NCI-H1436 treated with DMSO at 0.1 percent for 48 hours (cell line): ENCODE results near the gene THOC1.
A peak's percentile ranks its signal among the peaks of the same experiment; 100 is the strongest.

Experiments used
- DNase-seq: peaks from one replicate; lab custom pipeline; 2025; lab: John Stamatoyannopoulos, UW

Gene THOC1

GRCh38 chr18:215448-216010 lies 52.3 kb downstream of the THOC1 start:
- no peak for DNase-seq

- no peak for DNase-seq
These were observed 53.9 kb downstream of the THOC1 start for GRCh38 chr18:213966-214365.

GRCh38 chr18:213505-213904 lies 54.3 kb downstream of the THOC1 start:
- DNase-seq, result no peak

- DNase-seq, result no peak
These were observed 55.1 kb downstream of the THOC1 start for GRCh38 chr18:212780-213179.

GRCh38 chr18:211582-211981 lies 56.3 kb downstream of the THOC1 start:
- DNase-seq, result no peak

GRCh38 chr18:210733-211132 lies 57.1 kb downstream of the THOC1 start:
- DNase-seq, result no peak

- DNase-seq, result no peak
These were observed 57.8 kb downstream of the THOC1 start for GRCh38 chr18:210075-210474.

GRCh38 chr18:199768-200167 lies 68.1 kb downstream of the THOC1 start:
- no peak for DNase-seq

- no peak for DNase-seq
These were observed 68.6 kb downstream of the THOC1 start for GRCh38 chr18:199214-199613.

GRCh38 chr18:195651-196050 lies 72.2 kb downstream of the THOC1 start:
- DNase-seq, result no peak

GRCh38 chr18:192801-193200 lies 75.0 kb downstream of the THOC1 start:
- DNase-seq, result no peak

- no peak for DNase-seq
These were observed 76.1 kb downstream of the THOC1 start for GRCh38 chr18:191725-192124.

GRCh38 chr18:189254-189653 lies 78.6 kb downstream of the THOC1 start:
- DNase-seq, result no peak

GRCh38 chr18:183769-184168 lies 84.1 kb downstream of the THOC1 start:
- peak; percentile 18 for DNase-seq

- DNase-seq, result no peak
These were observed 86.1 kb downstream of the THOC1 start for GRCh38 chr18:181711-182110.

GRCh38 chr18:179499-179898 lies 88.3 kb downstream of the THOC1 start:
- DNase-seq, result no peak

- DNase-seq, result no peak
These were observed 95.5 kb downstream of the THOC1 start for GRCh38 chr18:172361-172760.
